ENCODE measurements around the gene MYF5.
"Not testable (repeated sequence)": the region's sequence is repeated elsewhere in the genome, so short reads cannot be mapped to it uniquely, and the experiment has no call there.

Gene MYF5

GRCh38 chr12:80716696-80717469, at the start of gene MYF5:
MYF5 (plus strand) TSS chr12:80716912; CDS start chr12:80717064, 152 bp downstream.
- no peak for DNase-seq (ENCODE audit: low read depth)

- DNase-seq (ENCODE audit: low read depth): no peak
These were observed 46.5 kb upstream of the MYF5 start for GRCh38 chr12:80670214-80670613.

- DNase-seq (ENCODE audit: low read depth): not testable (repeated sequence)
These were observed 40.6 kb upstream of the MYF5 start for GRCh38 chr12:80676042-80676636.

GRCh38 chr12:80676856-80677255, 39.9 kb upstream of the MYF5 start:
- no peak for DNase-seq (ENCODE audit: low read depth)

GRCh38 chr12:80677994-80678393, 38.7 kb upstream of the MYF5 start:
- DNase-seq (ENCODE audit: low read depth): no peak

GRCh38 chr12:80679346-80680131, 37.2 kb upstream of the MYF5 start:
- DNase-seq (ENCODE audit: low read depth): no peak

- no peak for DNase-seq (ENCODE audit: low read depth)
These were observed 35.4 kb upstream of the MYF5 start for GRCh38 chr12:80681287-80681686.

GRCh38 chr12:80681786-80682185, 34.9 kb upstream of the MYF5 start:
- no peak for DNase-seq (ENCODE audit: low read depth)

- no peak for DNase-seq (ENCODE audit: low read depth)
These were observed 32.6 kb upstream of the MYF5 start for GRCh38 chr12:80684077-80684495.

- DNase-seq (ENCODE audit: low read depth): no peak
These were observed 26.6 kb upstream of the MYF5 start for GRCh38 chr12:80690090-80690489.

- no peak for DNase-seq (ENCODE audit: low read depth)
These were observed 26.2 kb upstream of the MYF5 start for GRCh38 chr12:80690513-80690912.

- no peak for DNase-seq (ENCODE audit: low read depth)
These were observed 24.6 kb upstream of the MYF5 start for GRCh38 chr12:80692114-80692513.

- DNase-seq (ENCODE audit: low read depth): no peak
These were observed 19.3 kb upstream of the MYF5 start for GRCh38 chr12:80697270-80697887.

- DNase-seq (ENCODE audit: low read depth): no peak
These were observed 18.5 kb upstream of the MYF5 start for GRCh38 chr12:80698256-80698655.

GRCh38 chr12:80698847-80699542, 17.7 kb upstream of the MYF5 start:
- DNase-seq (ENCODE audit: low read depth): no peak

GRCh38 chr12:80700327-80700726, 16.4 kb upstream of the MYF5 start:
- DNase-seq (ENCODE audit: low read depth): no peak

GRCh38 chr12:80701388-80701787, 15.3 kb upstream of the MYF5 start:
- DNase-seq (ENCODE audit: low read depth): no peak

GRCh38 chr12:80702889-80703805, 13.6 kb upstream of the MYF5 start:
- DNase-seq (ENCODE audit: low read depth): no peak

GRCh38 chr12:80704420-80704819, 12.3 kb upstream of the MYF5 start:
- DNase-seq (ENCODE audit: low read depth): no peak

- no peak for DNase-seq (ENCODE audit: low read depth)
These were observed 9.4 kb upstream of the MYF5 start, which contains the start of gene MYF6 for GRCh38 chr12:80707126-80707829. MYF6 (plus strand) TSS chr12:80707634; CDS start chr12:80707720, 86 bp downstream.
